SHP77 treated with DMSO at 0.1 percent for 48 hours (cell line): Measurements from ENCODE around the gene TWIST2.

Experiments used
- DNase-seq: peaks from one replicate; lab custom pipeline; 2025; lab: John Stamatoyannopoulos, UW

TWIST2 gene

GRCh38 chr2:238921259-238921658 is 73.4 kb downstream of the TWIST2 start:
- no peak for DNase-seq

- no peak for DNase-seq
Measured at GRCh38 chr2:238921681-238922319, 73.9 kb downstream of the TWIST2 start.

GRCh38 chr2:238922435-238922834 is 74.5 kb downstream of the TWIST2 start:
- DNase-seq, result no peak

- DNase-seq, result no peak
Measured at GRCh38 chr2:238924032-238924431, 76.1 kb downstream of the TWIST2 start.

GRCh38 chr2:238924796-238925195 is 76.9 kb downstream of the TWIST2 start:
- DNase-seq, result no peak

GRCh38 chr2:238925281-238925680 is 77.4 kb downstream of the TWIST2 start:
- no peak for DNase-seq

- no peak for DNase-seq
Measured at GRCh38 chr2:238925816-238926521, 78.1 kb downstream of the TWIST2 start.

GRCh38 chr2:238926761-238927611 is 79.1 kb downstream of the TWIST2 start:
- no peak for DNase-seq

GRCh38 chr2:238927746-238928519 is 80.0 kb downstream of the TWIST2 start:
- no peak for DNase-seq

GRCh38 chr2:238928520-238929241 is 80.8 kb downstream of the TWIST2 start:
- no peak for DNase-seq

- no peak for DNase-seq
Measured at GRCh38 chr2:238929242-238930081, 81.6 kb downstream of the TWIST2 start.

GRCh38 chr2:238930216-238930615 is 82.3 kb downstream of the TWIST2 start:
- DNase-seq, result no peak

GRCh38 chr2:238936162-238937052 is 88.5 kb downstream of the TWIST2 start:
- no peak for DNase-seq

- no peak for DNase-seq
Measured at GRCh38 chr2:238938003-238938400, 90.1 kb downstream of the TWIST2 start.

GRCh38 chr2:238938401-238939055 is 90.6 kb downstream of the TWIST2 start:
- DNase-seq, result no peak

- no peak for DNase-seq
Measured at GRCh38 chr2:238939074-238939473, 91.2 kb downstream of the TWIST2 start.

- DNase-seq, result no peak
Measured at GRCh38 chr2:238939521-238940403, 91.9 kb downstream of the TWIST2 start.

GRCh38 chr2:238940806-238941205 is 92.9 kb downstream of the TWIST2 start:
- DNase-seq, result no peak
